SU-DHL-6 (cell line): Measurements from ENCODE around the gene UBE2F.

Source experiments
- CTCF ChIP-seq: fragments of 200-600 bp; sonication (generic); IDR thresholded peaks from one replicate; pipeline ENCODE4 v1.5.1; 2017; ENCODE audit warnings: antibody characterized with exemption, mild to moderate bottlenecking, low read length, moderate library complexity; ENCODE audit not compliant: insufficient read depth, poor library complexity, severe bottlenecking
- EZH2phosphoT487 ChIP-seq: fragments of 200-600 bp; sonication (generic), shearing (Covaris generic); conservative IDR thresholded peaks from 2 replicates; pipeline ENCODE4 v1.6.1; 2018; ENCODE audit warnings: mild to moderate bottlenecking, antibody characterized with exemption, low read length, moderate library complexity, mixed read lengths

GRCh38 chr2:237932731-237933131, 34.1 kb upstream of the UBE2F start:
- no peak for TF ChIP-seq CTCF
- no peak for TF ChIP-seq EZH2phosphoT487
